HG02610 (cell line): ENCODE measurements around the gene TRHDE.
"Not testable (repeated sequence)": the region's sequence is repeated elsewhere in the genome, so short reads cannot be mapped to it uniquely, and the experiment has no call there.

ENCODE experiments used
- ATAC-seq: cut with Tn5 transposase; IDR thresholded peaks from one replicate; pipeline ENCODE4 v1.9.1; 2021; ENCODE audit warnings: mild to moderate bottlenecking, moderate library complexity; ENCODE audit not compliant: unreplicated experiment

Gene TRHDE

DNA sequence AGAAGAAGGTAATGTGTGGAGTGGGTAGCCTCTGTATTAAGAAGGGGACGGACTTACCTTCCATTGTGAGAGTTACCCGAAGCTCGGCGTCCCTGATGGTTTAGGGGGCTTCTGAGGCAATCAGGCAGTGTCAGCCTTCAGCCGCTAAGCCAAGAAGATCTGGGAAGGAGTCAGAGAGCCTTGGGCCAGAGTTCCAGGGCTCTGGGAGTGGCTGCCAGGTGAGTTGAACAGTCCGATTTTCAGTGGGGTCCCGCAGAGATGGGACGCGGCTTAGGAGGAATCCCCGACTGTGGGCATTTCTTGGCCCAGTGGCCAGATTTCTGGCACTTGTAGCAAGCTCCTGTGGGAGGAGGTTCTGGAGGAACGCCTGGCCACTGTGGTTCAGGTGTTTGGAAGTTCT is 439.9 kb downstream of the TRHDE start:
- ATAC-seq = not testable (repeated sequence)

DNA sequence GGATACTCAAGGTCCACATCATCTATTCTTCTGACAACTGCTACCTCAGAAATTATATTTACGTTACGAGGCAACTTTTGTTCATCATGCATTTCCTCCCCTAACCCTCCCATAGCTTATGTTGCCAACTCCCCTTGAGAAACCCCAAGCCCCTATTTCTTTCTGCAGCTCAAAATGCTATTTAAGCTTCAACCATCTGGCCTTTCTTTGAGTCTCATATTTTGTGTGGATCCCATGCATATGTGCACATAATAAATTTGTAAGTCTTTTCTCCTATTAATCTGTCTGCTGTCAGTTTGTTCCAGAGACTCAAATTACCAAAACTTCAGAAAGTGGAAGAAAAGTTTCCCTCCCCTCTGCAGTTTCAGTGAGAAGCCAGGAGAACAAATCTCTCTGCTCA is 444.1 kb downstream of the TRHDE start:
- ATAC-seq = no peak

DNA sequence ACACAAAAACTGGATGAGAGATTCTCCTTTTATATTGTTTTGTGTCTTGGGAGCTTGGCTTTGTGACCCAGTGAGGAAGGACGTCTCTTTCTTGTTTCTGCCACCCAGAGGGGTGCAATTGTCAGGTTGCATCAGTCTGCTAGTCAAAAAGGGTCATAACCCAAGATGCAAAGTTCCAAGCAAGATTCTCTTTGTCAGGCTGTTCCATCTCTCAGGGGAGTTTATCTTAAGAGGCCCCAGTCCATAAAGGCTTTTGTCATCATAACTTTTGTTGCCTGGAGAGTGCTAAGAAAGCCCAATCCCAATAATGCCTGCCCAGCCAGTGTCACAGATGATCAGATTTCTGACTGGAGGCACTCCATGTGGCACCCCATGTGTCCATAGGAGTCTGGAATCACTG is 444.9 kb downstream of the TRHDE start:
- no peak for ATAC-seq
